OCI-LY3 (cell line): Measurements from ENCODE around the gene THRB.

Experiments used
- EZH2phosphoT487 ChIP-seq: fragments of 200-600 bp; shearing (Covaris generic); IDR thresholded peaks from 2 replicates; pipeline ENCODE4 v1.6.1; 2018; ENCODE audit warnings: antibody characterized with exemption, mixed run types, low read depth
- TF ChIP-seq, protein P1 (sequence below): fragments of 200-600, 300-600 bp; sonication (generic); IDR thresholded peaks from 2 replicates; pipeline ENCODE4 v1.5.1; 2014; ENCODE audit warnings: antibody characterized with exemption, low read length, low read depth

DNA sequence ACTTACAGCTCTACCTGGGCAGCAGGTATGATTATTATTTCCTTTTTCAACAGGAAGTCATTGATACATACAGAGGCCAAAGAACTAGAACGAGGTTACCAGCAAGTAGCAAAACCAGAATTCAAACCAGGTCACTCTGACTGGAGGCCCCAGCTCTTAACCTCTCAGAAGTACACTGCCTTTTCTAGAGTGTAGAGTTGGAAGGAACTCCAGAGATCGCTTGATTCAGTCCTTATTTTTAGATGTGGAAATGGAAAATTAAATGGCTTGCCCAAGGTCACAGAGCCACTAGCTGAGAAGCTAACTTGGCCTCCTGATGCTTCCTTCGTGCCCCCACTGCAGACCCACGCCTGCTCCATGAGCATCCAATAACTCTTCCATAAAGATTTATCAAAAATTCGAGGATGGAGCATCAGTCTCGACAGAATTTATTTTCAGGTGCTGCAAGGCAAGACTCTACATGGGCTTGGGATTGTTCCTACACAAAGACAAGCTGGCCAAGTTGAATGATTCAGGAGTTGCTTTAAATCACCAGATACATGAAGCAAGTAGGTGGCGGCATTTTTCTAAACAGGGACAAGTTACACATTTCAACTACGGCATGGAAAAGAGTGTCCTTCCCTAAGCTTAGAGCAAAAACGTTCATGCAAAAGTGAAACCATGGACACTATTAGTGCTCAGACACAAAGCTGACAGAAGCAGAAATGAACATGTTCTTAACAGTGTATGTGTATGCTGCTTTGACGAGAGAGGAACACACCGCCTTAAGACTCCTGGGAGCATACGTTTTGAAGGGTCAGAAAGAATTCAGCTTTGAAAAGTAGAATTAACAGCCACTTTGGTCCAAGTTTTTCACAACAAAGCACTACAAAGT is 235.7 kb downstream of the THRB start:
- TF ChIP-seq, protein P1, sequence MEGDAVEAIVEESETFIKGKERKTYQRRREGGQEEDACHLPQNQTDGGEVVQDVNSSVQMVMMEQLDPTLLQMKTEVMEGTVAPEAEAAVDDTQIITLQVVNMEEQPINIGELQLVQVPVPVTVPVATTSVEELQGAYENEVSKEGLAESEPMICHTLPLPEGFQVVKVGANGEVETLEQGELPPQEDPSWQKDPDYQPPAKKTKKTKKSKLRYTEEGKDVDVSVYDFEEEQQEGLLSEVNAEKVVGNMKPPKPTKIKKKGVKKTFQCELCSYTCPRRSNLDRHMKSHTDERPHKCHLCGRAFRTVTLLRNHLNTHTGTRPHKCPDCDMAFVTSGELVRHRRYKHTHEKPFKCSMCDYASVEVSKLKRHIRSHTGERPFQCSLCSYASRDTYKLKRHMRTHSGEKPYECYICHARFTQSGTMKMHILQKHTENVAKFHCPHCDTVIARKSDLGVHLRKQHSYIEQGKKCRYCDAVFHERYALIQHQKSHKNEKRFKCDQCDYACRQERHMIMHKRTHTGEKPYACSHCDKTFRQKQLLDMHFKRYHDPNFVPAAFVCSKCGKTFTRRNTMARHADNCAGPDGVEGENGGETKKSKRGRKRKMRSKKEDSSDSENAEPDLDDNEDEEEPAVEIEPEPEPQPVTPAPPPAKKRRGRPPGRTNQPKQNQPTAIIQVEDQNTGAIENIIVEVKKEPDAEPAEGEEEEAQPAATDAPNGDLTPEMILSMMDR = no peak
- no peak for TF ChIP-seq EZH2phosphoT487
